ENCODE data around the gene PHLPP1.

Gene PHLPP1

GRCh38 chr18:62939926-62940325 is 224.6 kb downstream of the PHLPP1 start:
- H3K79me1 ChIP-seq (ENCODE audit: low read depth, low read length) = no peaks in the 10 kb centered on the region
- H4K8ac ChIP-seq (ENCODE audit: low read depth, low read length) = no peak overlapping the region
- no peak overlapping the region for H3K9ac ChIP-seq (ENCODE audit: low read depth, low read length, poor library complexity)
- no peak overlapping the region for H2BK120ac ChIP-seq (ENCODE audit: low read depth, low read length)
- no peaks in the 10 kb centered on the region for H3K9me3 ChIP-seq (replicated peaks in 1 of 2; ENCODE audit: control insufficient read depth in 2 of 2, insufficient read depth in 1 of 2, low read depth in 1 of 2, low read length in 2 of 2)
- no peak overlapping the region for H3K14ac ChIP-seq (ENCODE audit: low read length)
- no peak overlapping the region for H4K91ac ChIP-seq (ENCODE audit: low read depth, low read length, poor library complexity)
- no peak overlapping the region for H3K18ac ChIP-seq (ENCODE audit: low read length)
- H2BK5ac ChIP-seq (ENCODE audit: low read length) = no peak overlapping the region
- no peak overlapping the region for H2BK15ac ChIP-seq (ENCODE audit: low read length)
- WGBS, 2 donors (ENCODE audit: extremely low coverage in 2 of 2, insufficient read length in 2 of 2, insufficient replicate concordance in 1 of 2) = no CpG with 5 or more reads among the region's 3 CpGs
- H3K36me3 ChIP-seq (replicated peaks in 1 of 2; ENCODE audit: control insufficient read depth in 2 of 2, insufficient read depth in 2 of 2, low read length in 2 of 2) = peaks cover 3 to 41% of the 10 kb centered on the region in 2 donors
- no peak overlapping the region for H2AFZ ChIP-seq (ENCODE audit: low read length)
- H3K27me3 ChIP-seq (ENCODE audit: control insufficient read depth in 3 of 3, insufficient read depth in 3 of 3, low read depth in 1 of 3, low read length in 3 of 3) = no peaks in the 10 kb centered on the region
- no peak for DNase-seq (ENCODE audit: low spot score)
- H3K4ac ChIP-seq (ENCODE audit: low read length) = no peak overlapping the region
- no peak overlapping the region for H3K23ac ChIP-seq (ENCODE audit: low read depth, low read length, poor library complexity)
- no peak overlapping the region for H3K4me3 ChIP-seq (ENCODE audit: low read length in 2 of 2)
- no peak overlapping the region for H3K27ac ChIP-seq (replicated peaks; ENCODE audit: low read length)
- no peaks in the 10 kb centered on the region for H3K4me1 ChIP-seq (ENCODE audit: control insufficient read depth in 2 of 2, insufficient read depth in 1 of 2, low read depth in 1 of 2, low read length in 2 of 2)
- no peak overlapping the region for H3K4me2 ChIP-seq (ENCODE audit: insufficient read depth, low read length, poor library complexity, severe bottlenecking)
- no peak overlapping the region for H2AK5ac ChIP-seq (ENCODE audit: low read depth, low read length)
- H2BK12ac ChIP-seq (ENCODE audit: low read length) = no peak overlapping the region

GRCh38 chr18:62942578-62942977 is 227.2 kb downstream of the PHLPP1 start:
- Histone ChIP-seq H3K4me1 (ENCODE audit: control insufficient read depth in 2 of 2, insufficient read depth in 1 of 2, low read depth in 1 of 2, low read length in 2 of 2) (no peaks in the 10 kb centered on the region), H2AFZ (ENCODE audit: low read length) (no peak overlapping the region), H3K27ac (replicated peaks; ENCODE audit: low read length) (no peak overlapping the region), H3K4ac (ENCODE audit: low read length) (no peak overlapping the region), H3K4me3 (ENCODE audit: low read length in 2 of 2) (no peak overlapping the region), H3K18ac (ENCODE audit: low read length) (no peak overlapping the region), H3K27me3 (ENCODE audit: control insufficient read depth in 3 of 3, insufficient read depth in 3 of 3, low read depth in 1 of 3, low read length in 3 of 3) (no peaks in the 10 kb centered on the region), H3K9ac (ENCODE audit: low read depth, low read length, poor library complexity) (no peak overlapping the region), H2BK5ac (ENCODE audit: low read length) (no peak overlapping the region), H2BK12ac (ENCODE audit: low read length) (no peak overlapping the region), H3K4me2 (ENCODE audit: insufficient read depth, low read length, poor library complexity, severe bottlenecking) (no peak overlapping the region), H3K14ac (ENCODE audit: low read length) (no peak overlapping the region), H3K9me3 (replicated peaks in 1 of 2; ENCODE audit: control insufficient read depth in 2 of 2, insufficient read depth in 1 of 2, low read depth in 1 of 2, low read length in 2 of 2) (no peaks in the 10 kb centered on the region), H2BK15ac (ENCODE audit: low read length) (no peak overlapping the region), H2BK120ac (ENCODE audit: low read depth, low read length) (no peak overlapping the region), H3K79me1 (ENCODE audit: low read depth, low read length) (no peaks in the 10 kb centered on the region), H3K23ac (ENCODE audit: low read depth, low read length, poor library complexity) (no peak overlapping the region), H2AK5ac (ENCODE audit: low read depth, low read length) (no peak overlapping the region), H4K8ac (ENCODE audit: low read depth, low read length) (no peak overlapping the region), H3K36me3 (replicated peaks in 1 of 2; ENCODE audit: control insufficient read depth in 2 of 2, insufficient read depth in 2 of 2, low read length in 2 of 2) (peaks cover 7 to 65% of the 10 kb centered on the region in 2 donors), H4K91ac (ENCODE audit: low read depth, low read length, poor library complexity) (no peak overlapping the region)
- WGBS, 2 donors (ENCODE audit: extremely low coverage in 2 of 2, insufficient read length in 2 of 2, insufficient replicate concordance in 1 of 2) = no CpG with 5 or more reads among the region's 8 CpGs
- no peak for DNase-seq (ENCODE audit: low spot score)

- H3K4me3 ChIP-seq (ENCODE audit: low read length in 2 of 2) = no peak overlapping the region
- H2AFZ ChIP-seq (ENCODE audit: low read length) = no peak overlapping the region
- no peak overlapping the region for H3K9ac ChIP-seq (ENCODE audit: low read depth, low read length, poor library complexity)
- H3K23ac ChIP-seq (ENCODE audit: low read depth, low read length, poor library complexity) = no peak overlapping the region
- no peak overlapping the region for H4K91ac ChIP-seq (ENCODE audit: low read depth, low read length, poor library complexity)
- H2BK5ac ChIP-seq (ENCODE audit: low read length) = no peak overlapping the region
- H2BK120ac ChIP-seq (ENCODE audit: low read depth, low read length) = no peak overlapping the region
- no peak overlapping the region for H2BK15ac ChIP-seq (ENCODE audit: low read length)
- no peak overlapping the region for H3K27ac ChIP-seq (replicated peaks; ENCODE audit: low read length)
- no peaks in the 10 kb centered on the region for H3K27me3 ChIP-seq (ENCODE audit: control insufficient read depth in 3 of 3, insufficient read depth in 3 of 3, low read depth in 1 of 3, low read length in 3 of 3)
- no peak overlapping the region for H4K8ac ChIP-seq (ENCODE audit: low read depth, low read length)
- no peak overlapping the region for H3K14ac ChIP-seq (ENCODE audit: low read length)
- H3K4me1 ChIP-seq (ENCODE audit: control insufficient read depth in 2 of 2, insufficient read depth in 1 of 2, low read depth in 1 of 2, low read length in 2 of 2) = no peaks in the 10 kb centered on the region
- no peak for DNase-seq (ENCODE audit: low spot score)
- H3K36me3 ChIP-seq (replicated peaks in 1 of 2; ENCODE audit: control insufficient read depth in 2 of 2, insufficient read depth in 2 of 2, low read length in 2 of 2) = peaks cover 7 to 66% of the 10 kb centered on the region in 2 donors
- no peak overlapping the region for H3K4ac ChIP-seq (ENCODE audit: low read length)
- no peak overlapping the region for H2BK12ac ChIP-seq (ENCODE audit: low read length)
- H2AK5ac ChIP-seq (ENCODE audit: low read depth, low read length) = no peak overlapping the region
- no peaks in the 10 kb centered on the region for H3K79me1 ChIP-seq (ENCODE audit: low read depth, low read length)
- no peak overlapping the region for H3K18ac ChIP-seq (ENCODE audit: low read length)
- no peaks in the 10 kb centered on the region for H3K9me3 ChIP-seq (replicated peaks in 1 of 2; ENCODE audit: control insufficient read depth in 2 of 2, insufficient read depth in 1 of 2, low read depth in 1 of 2, low read length in 2 of 2)
- no peak overlapping the region for H3K4me2 ChIP-seq (ENCODE audit: insufficient read depth, low read length, poor library complexity, severe bottlenecking)
Measured at GRCh38 chr18:62944454-62944853, 229.1 kb downstream of the PHLPP1 start.

GRCh38 chr18:62948788-62949187 is 233.4 kb downstream of the PHLPP1 start:
- Histone ChIP-seq H3K23ac (ENCODE audit: low read depth, low read length, poor library complexity) (no peak overlapping the region), H3K79me1 (ENCODE audit: low read depth, low read length) (no peaks in the 10 kb centered on the region), H3K4ac (ENCODE audit: low read length) (no peak overlapping the region), H3K18ac (ENCODE audit: low read length) (no peak overlapping the region), H3K14ac (ENCODE audit: low read length) (no peak overlapping the region), H3K9ac (ENCODE audit: low read depth, low read length, poor library complexity) (no peak overlapping the region), H4K8ac (ENCODE audit: low read depth, low read length) (no peak overlapping the region), H3K27ac (replicated peaks; ENCODE audit: low read length) (no peak overlapping the region), H2BK12ac (ENCODE audit: low read length) (no peak overlapping the region), H2BK120ac (ENCODE audit: low read depth, low read length) (no peak overlapping the region), H2BK15ac (ENCODE audit: low read length) (no peak overlapping the region), H3K27me3 (ENCODE audit: control insufficient read depth in 3 of 3, insufficient read depth in 3 of 3, low read depth in 1 of 3, low read length in 3 of 3) (no peaks in the 10 kb centered on the region), H4K91ac (ENCODE audit: low read depth, low read length, poor library complexity) (no peak overlapping the region), H2BK5ac (ENCODE audit: low read length) (no peak overlapping the region), H2AK5ac (ENCODE audit: low read depth, low read length) (no peak overlapping the region), H3K4me2 (ENCODE audit: insufficient read depth, low read length, poor library complexity, severe bottlenecking) (no peak overlapping the region), H3K4me3 (ENCODE audit: low read length in 2 of 2) (no peak overlapping the region), H3K36me3 (replicated peaks in 1 of 2; ENCODE audit: control insufficient read depth in 2 of 2, insufficient read depth in 2 of 2, low read length in 2 of 2) (peaks cover 4 to 65% of the 10 kb centered on the region in 2 donors), H3K9me3 (replicated peaks in 1 of 2; ENCODE audit: control insufficient read depth in 2 of 2, insufficient read depth in 1 of 2, low read depth in 1 of 2, low read length in 2 of 2) (no peaks in the 10 kb centered on the region), H3K4me1 (ENCODE audit: control insufficient read depth in 2 of 2, insufficient read depth in 1 of 2, low read depth in 1 of 2, low read length in 2 of 2) (no peaks in the 10 kb centered on the region), H2AFZ (ENCODE audit: low read length) (no peak overlapping the region)
- WGBS, 2 donors (ENCODE audit: extremely low coverage in 2 of 2, insufficient read length in 2 of 2, insufficient replicate concordance in 1 of 2) = no CpG with 5 or more reads among the region's 2 CpGs
- DNase-seq (ENCODE audit: low spot score) = no peak

Data from neuronal stem cell (in vitro differentiated cells).